ENCODE results near the gene KRTAP5-1.
A peak's percentile ranks its signal among the peaks of the same experiment; 100 is the strongest.
"Not testable (repeated sequence)": the region's sequence is repeated elsewhere in the genome, so short reads cannot be mapped to it uniquely, and the experiment has no call there.

KRTAP5-1 gene, protein sequence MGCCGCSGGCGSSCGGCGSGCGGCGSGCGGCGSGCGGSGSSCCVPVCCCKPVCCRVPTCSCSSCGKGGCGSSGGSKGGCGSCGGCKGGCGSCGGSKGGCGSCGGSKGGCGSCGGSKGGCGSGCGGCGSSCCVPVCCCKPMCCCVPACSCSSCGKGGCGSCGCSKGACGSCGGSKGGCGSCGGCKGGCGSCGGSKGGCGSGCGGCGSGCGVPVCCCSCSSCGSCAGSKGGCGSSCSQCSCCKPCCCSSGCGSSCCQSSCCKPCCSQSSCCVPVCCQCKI

DNA sequence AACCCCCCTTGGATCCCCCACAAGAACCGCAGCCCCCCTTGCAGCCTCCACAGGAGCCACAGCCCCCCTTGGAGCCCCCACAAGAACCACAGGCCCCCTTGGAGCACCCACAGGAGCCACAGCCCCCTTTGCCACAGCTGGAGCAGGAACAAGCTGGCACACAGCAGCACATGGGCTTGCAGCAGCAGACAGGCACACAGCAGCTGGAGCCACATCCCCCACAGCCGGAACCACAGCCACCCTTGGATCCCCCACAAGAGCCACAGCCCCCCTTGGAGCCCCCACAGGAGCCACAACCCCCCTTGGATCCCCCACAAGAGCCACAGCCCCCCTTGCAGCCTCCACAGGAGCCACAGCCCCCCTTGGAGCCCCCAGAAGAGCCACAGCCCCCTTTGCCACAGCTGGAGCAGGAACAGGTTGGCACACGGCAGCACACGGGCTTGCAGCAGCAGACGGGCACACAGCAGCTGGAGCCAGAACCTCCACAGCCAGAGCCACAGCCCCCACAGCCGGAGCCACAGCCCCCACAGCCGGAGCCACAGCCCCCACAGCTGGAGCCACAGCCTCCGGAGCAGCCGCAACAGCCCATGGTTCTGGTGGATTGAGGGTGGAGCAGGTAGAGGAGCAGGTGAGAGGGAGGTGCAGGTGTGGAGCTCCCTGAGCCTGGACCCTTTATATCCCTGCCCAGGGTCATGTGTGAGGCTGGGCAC is at the start of gene KRTAP5-1:
KRTAP5-1 (minus strand) TSS at position 623 of the 710 bp plus-strand sequence; CDS start at position 589, 34 bp downstream.
- not testable (repeated sequence) for DNase-seq

DNA sequence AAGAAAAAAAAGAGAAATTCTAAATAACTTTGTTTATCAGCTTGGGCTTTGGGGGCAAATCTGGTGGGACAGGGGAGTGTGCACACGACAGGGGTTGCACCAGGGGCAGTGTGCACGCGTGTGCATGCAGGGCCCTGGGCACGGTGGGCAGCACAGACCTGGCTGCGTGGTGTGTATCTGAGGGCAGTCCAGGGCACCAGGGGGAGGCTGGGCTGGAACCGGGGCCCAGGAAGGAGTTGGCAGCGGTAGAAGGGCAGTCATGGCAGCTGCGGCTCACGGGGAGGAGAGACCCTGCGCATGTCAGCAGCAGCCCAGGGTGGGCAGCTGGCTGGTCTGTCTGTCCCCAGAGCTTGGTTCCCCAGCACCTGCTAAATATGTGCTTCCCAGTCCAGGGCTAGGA is 48.8 kb upstream of the KRTAP5-1 start:
- DNase-seq: no peak

DNA sequence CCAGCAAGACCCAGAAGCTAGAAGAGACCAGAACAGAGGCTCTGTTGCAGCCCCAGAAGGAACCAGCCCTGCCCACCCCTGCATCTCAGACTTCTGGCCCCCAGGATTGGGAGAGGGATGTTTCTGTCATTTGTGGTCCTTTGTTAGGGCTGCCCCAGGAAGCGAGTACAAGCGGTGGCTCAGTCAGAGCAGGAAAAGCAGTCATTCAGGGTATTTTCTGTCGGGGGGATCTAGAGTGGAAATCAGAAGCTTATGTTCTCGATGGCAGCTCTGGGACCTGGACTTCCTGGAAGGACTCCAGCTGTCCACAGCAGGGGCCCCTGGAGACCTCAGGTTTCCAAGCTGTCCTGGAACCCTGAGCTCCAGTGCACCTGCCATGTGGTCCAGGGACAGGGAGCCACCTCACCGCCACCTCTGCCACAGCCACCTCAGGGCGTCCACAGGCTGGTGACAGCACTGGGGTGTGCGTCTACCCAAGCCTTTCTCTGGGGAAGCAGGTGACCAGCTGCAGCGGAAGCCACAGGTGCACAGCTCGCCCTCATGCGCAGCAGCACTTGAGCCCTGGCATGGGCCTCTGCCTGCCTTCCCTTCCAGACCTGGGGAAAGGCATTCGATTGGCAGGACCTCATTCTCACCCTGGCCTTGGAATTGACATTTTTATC is 47.1 kb upstream of the KRTAP5-1 start:
- no peak for DNase-seq

DNA sequence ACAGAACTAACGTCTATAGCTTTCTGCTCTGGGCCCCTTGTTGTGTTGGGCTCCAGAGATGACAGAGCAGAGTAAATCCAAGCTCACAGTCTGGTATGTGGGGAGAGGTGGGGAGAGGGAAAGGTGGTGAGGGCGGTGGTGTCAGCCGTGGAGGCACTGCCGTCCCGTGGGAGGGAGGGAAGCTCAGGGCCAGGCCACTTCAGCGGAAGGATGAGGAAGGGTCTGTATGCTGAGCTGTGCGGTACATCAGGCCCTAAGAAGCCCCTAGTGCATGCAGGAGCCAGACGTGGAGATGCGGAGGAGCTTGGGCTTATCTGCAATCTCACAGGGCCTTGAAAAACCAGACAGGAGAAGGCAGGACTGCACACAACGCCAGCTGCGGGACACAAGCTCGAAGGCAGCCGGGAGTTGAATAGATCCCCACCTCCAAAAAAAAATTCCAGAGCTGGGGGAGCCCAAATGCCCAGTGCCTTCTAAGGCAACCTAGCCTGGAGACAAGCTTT is 46.0 kb upstream of the KRTAP5-1 start:
- DNase-seq: no peak

DNA sequence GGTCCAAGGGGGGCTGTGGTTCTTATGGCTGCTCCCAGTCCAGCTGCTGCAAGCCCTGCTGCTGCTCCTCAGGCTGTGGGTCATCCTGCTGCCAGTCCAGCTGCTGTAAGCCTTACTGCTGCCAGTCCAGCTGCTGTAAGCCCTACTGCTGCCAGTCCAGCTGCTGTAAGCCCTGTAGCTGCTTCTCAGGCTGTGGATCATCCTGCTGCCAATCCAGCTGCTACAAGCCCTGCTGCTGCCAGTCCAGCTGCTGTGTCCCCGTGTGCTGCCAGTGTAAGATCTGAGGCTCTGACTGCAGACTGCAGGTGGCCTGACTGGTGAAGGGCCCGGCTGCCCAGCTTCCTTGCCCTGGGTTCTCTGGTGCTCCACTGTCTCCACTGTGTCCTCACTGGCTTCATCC is 45.2 kb upstream of the KRTAP5-1 start:
- DNase-seq: no peak

DNA sequence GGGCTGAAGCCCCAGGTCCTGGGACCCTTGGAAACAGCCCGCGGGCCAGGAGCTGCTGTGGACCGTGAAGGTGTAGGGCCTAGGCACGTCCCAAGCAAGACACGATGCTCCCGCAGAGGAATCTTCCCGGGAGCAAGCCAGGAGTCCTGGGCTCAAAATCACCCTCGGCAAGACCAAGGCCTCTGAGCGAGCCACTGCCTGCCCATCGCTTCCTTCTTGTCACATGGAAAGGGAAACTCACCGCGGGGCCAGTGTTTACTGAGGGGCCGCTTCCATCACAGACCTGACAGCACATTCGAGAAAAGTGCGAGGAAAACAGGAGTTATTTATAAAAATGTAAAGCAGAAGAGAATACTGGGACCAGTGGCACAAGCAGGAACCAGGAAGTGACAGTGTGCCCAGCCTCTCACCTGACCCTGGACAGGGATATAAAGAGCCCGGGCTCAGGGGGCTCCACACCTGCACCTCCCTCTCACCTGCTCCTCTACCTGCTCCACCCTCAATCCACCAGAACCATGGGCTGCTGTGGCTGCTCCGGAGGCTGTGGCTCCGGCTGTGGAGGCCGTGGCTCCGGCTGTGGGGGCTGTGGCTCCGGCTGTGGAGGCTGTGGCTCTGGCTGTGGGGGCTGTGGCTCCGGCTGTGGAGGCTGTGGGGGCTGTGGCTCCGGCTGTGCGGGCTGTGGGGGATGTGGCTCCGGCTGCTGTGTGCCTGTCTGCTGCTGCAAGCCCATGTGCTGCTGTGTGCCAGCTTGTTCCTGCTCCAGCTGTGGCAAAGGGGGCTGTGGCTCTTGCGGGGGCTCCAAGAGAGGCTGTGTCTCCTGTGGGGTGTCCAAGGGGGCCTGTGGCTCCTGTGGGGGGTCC is 44.5 kb upstream of the KRTAP5-1 start, which contains the start of gene KRTAP5-5:
KRTAP5-5 (plus strand) TSS at position 450 of the 860 bp plus-strand sequence; CDS start at position 516, 66 bp downstream.
- no peak for DNase-seq

DNA sequence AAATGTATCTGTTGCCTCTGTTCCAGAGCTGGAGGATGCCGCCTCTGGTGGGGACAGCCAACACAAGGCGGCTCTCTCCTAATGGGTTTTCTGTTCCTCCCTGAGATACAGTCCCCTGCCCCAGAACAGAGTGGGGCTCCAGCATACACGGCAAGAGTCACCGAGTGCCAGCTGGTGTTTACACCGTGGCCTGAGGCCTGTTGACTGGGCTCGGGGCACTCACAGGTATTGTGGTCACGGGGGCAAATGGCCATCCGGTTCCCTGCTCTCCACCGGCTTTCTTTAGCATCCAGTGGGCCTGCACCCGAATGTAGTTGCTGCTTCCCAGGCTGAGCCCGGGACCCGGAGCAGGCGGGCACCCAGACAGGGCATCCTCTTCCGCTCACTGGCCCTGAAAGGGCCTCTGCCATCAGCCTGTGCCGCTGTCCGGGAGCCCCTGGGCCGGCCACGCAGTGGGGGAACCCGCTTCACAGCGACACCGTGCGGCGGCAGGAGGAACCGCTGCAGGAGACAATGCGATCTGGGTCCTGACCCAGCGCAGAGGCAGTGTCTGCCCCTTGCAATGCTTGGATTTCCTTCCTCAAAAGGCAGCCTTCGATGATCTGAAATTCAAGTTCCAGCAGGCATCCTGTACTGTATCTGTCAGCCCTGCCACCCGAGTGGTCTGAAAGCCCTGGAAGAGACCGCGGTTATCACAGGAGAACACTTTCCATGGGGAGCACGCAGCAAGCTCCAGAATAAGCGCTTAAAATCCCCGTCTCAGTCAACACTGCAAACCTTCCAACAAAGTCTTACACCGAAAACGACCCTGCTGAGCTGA is 43.6 kb upstream of the KRTAP5-1 start:
- peak; percentile 62 for DNase-seq

DNA sequence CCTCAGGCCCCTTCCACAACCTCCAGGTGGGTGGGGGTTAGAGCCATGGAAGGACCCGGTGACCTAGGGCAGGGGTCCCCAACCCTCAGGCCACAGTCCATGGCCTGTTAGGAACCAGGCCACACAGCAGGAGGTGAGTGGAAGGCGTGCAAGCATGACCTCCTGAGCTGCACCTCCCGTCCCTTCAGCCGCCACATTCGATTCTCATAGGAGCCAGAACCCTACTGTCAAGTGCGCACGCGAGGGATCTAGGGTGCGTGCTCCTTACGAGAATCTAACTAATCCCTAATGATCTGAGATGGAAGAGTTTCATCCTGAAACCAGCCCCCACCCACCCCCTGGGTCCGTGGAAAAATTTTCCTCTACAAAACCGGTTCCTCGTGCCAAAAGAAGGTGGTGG is 40.5 kb upstream of the KRTAP5-1 start:
- DNase-seq: no peak

DNA sequence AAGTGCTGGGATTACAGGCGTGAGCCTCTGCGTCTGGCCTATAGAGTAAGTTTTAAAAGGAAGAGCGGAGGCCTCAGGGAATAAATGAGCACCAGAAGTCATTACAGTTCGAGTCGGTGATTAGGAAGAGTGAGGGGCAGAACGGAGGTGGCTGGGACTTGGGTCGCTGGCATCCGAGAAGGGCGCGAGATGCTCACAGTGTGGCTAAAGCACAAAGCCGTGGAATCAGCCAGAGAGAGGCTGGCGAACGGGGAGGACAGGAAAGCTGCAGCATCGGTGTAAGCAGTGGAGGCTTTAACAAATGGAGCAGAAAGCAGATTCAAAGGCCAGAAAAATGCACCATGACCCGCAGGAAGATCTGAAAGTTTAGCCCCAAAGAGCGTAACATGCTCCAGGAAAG is 39.5 kb upstream of the KRTAP5-1 start:
- no peak for DNase-seq

DNA sequence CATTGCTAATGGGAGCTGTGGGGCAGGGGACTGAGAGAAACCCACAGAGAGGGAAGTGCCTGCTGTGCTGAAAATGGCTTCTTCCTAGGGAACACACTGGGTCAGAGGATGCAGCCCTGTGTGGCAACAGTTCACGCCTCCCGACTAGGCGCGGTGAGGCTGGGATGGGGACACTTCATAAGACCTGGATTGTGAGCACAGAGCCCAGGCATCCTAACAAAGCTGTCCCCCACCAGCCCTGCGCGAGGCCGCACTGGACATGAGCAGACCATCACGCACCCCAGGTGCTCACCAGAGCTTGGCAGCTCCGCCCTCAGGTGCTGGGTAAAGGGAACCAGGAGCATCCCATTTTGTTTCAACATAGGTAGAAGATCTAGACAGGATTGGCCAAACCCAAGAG is 38.6 kb upstream of the KRTAP5-1 start:
- DNase-seq: no peak

DNA sequence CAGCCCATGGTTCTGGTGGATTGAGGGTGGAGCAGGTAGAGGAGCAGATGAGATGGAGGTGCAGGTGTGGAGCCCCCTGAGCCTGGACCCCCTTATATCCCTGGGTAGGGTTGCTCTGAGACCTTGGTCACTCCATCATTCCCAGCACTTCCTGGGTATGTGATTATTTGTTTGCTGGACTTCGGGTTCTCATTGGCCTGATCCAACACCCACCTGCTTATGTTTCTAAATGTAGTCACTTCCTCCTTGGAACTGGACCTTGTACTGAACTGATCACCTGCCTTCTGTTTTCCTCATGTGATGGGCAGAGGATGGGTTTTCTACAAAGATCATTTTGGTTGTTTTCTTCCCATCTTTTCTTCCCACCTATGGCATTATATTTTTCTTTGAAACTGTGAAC is 37.0 kb upstream of the KRTAP5-1 start, which contains the start of gene KRTAP5-4:
KRTAP5-4 (minus strand) TSS at position 53 of the 400 bp plus-strand sequence; CDS start at position 8, 45 bp downstream.
- DNase-seq: no peak

DNA sequence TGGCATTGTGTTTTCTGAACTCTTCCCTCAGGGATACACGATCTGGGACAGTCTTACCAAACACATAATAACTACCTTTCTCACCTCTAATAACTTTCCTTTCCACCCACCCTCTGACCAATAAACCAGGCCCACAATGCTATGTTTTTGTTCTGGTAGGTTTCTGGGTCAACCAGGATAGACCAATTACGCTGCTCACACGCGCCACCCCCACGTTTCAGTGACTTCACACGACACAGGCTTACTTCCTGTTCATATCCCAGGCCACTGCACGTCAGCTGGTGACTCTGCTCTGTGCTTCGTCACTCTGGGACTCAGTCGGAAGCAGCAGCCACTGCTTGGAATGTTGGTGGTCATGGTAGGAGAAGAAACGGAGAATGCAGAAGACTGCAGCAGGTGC is 34.4 kb upstream of the KRTAP5-1 start:
- DNase-seq: peak; percentile 54

DNA sequence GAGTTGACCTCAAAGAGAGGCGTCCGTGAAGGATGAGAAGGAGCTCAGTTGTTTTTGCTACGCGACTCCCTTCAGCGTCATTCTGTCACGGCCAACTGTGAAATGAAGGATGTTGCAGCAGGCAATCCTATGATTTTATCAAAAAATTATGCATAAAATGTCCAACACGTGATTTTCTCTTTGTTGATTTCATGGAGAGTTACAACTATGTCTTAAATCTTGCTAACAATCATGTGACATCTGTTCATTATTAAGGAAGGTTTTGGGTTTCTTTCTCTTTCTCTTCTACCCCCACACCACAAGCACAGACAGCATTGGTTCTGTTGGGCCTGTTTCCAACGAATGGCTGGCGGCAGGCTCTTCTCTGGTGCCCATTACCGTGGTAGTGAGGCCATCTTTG is 33.1 kb upstream of the KRTAP5-1 start:
- DNase-seq: no peak

DNA sequence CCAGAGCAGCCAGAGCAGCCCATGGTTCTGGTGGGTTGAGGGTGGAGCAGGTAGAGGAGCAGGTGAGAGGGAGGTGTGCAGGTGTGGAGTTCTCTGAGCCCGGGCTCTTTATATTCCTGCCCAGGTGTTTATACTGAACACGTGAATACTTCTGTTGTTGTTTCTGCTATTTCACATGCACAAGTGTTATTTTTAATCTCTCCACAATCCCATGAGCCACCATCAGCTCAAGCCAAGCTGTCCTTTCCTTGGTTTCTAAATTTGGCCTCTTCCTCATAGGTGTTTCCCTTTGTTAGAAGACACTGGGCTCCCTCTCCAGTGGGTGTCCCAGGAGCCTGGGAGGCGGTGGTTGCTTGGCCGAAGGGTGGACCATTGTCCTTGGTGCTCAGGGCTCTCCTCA is 23.3 kb upstream of the KRTAP5-1 start, which contains the start of gene KRTAP5-3:
KRTAP5-3 (minus strand) TSS at position 101 of the 400 bp plus-strand sequence; CDS start at position 23, 78 bp downstream.
- DNase-seq: no peak

DNA sequence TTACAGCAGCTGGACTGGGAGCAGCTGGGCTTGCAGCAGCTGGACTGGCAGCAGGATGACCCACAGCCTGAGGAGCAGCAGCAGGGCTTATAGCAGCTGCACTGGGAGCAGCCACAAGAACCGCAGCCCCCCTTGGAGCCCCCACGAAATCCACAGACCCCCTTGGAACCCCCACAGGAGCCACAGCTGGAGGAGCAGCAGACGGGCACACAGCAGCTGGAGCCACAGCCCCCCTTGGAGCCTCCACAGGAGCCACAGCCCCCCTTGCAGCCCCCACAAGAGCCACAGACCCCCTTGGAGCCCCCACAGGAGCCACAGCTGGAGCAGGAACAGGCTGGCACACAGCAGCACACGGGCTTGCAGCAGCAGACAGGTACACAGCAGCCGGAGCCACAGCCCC is 22.8 kb upstream of the KRTAP5-1 start:
- not testable (repeated sequence) for DNase-seq

DNA sequence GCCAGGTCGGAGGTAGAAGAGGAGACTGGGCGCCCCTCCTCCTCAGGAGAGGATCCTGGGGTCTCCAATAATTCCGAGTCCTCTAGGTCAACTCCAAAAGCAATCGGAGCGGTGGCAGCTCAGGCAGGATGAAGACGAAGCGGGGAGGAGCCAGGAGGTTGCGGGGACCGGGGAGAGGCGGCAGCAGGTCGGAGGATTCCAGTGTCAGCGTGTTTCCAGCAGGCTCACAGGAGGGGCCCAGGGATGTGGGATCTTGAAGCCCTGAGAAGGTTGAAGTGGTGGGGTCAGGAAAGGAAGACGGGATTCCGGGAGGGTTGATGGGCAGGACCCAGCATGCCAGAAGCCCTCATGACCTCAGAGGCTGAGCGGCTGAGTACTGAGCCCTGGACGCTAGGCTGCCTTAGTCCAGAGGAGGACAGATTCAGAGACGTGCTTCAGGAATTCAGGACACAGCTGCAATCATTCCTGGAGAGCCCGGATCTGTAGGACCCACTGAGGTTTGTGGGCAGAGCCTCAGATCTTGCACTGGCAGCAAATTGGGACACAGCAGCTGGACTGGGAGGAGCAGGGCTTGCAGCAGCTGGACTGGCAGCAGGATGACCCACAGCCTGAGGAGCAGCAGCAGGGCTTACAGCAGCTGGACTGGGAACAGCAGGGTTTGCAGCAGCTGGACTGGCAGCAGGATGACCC is 22.2 kb upstream of the KRTAP5-1 start:
- DNase-seq: not testable (repeated sequence)

DNA sequence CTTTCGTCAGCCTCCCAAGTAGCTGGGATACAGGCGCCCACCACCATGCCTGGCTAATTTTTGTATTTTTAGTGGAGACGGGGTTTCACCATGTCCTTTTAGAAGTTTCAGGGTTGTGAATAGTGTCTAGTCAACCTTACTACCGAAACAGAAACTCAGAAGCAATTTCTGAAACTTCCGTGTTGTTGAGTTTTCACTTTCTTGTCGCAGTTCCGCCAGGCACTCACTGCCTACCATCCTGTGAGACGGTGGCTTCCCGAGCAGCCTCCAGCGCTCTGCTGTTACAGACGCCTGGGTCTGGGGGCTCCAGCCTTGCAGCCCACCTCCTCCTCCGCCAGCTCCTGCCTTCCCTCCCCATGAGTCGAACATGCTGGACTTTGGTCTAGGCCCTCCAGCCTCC is 20.8 kb upstream of the KRTAP5-1 start:
- DNase-seq: peak; percentile 43

DNA sequence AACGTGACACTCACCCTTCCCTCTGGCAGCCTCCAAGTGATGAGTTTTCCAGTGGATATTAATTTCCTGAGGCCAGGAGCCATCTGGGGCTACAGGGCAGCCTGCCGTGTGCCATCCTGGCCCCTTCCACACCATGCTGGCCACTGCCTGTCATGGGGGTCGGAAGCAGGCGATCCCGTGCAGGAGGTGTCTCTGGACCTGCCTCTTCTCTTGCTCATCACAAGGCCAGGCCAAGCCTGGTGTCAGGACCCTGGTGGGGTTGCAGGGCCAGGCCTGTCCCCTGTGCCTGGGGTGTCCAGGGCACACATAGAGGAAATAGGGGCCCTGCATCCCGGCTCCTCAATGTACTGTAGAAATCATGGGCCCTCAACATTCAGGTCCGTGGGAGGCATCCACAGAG is 19.6 kb upstream of the KRTAP5-1 start:
- no peak for DNase-seq

DNA sequence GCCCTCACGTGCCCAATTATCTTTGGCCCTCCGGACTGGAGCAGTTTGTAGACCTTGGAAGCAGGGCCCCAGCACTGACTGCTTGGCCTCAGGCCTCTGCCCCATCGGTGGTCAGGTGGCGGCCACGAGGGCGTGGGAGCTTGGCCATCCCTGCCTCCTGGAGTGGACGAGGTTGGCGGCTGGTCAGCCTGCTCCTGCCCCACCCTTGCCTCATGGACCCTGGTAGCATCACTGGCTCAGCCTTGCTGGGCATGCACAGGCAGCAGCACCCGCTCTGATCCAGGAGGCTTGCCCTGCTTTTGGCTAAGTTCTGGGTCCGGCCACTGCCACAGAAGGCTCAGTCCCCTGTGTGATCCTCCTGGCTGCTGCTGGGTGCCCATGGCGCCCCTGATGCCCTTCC is 19.1 kb upstream of the KRTAP5-1 start:
- no peak for DNase-seq

DNA sequence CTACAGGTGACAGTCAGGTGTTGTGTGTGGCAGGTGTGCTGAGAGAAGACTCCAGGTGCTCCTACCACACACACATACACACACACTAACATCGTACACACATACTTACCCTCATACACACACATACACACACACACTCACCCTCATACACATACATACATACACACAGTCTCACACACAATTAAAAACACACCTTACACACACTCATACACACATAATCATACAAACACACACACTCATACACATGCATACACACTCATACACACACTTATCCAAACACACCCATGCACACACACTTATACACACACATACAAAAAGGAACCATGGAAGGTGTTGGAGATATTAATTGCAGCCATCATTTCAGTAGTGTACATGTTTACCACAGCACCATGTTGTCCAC is 18.5 kb upstream of the KRTAP5-1 start:
- no peak for DNase-seq

DNA sequence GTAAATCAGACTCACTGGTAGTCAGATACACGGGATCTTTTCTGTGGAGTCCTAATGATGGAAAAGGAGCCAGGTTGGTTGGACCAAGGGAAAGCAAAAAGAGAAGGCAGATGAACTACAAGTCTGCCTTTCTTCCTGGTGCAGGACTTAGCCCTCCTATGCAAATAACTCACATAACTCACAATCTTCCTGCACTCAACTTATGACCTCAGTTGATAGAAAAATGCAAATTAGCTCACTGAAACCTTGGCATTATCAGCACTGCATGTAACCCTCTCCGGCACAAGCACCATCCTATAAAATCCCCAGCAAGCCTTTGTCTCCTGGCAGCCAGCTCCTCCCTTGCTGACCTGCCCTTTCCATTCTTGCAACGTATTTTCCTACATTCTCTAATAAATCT is 16.6 kb upstream of the KRTAP5-1 start:
- not testable (repeated sequence) for DNase-seq

Measured in CD4-positive, alpha-beta T cell treated with Interleukin-17A for 1 hour (primary cell).